NCI-H748 (cell line): ENCODE data around the gene PLEKHA7.
A peak's percentile ranks its signal among the peaks of the same experiment; 100 is the strongest.
"Not testable (repeated sequence)": the region's sequence is repeated elsewhere in the genome, so short reads cannot be mapped to it uniquely, and the experiment has no call there.

Experiments
- DNase-seq: peaks from one replicate; lab custom pipeline; 2025; ENCODE audit not compliant: unreplicated experiment; lab: John Stamatoyannopoulos, UW

Gene PLEKHA7

GRCh38 chr11:16977136-16977993, 36.8 kb downstream of the PLEKHA7 start:
- no peak for DNase-seq

DNA sequence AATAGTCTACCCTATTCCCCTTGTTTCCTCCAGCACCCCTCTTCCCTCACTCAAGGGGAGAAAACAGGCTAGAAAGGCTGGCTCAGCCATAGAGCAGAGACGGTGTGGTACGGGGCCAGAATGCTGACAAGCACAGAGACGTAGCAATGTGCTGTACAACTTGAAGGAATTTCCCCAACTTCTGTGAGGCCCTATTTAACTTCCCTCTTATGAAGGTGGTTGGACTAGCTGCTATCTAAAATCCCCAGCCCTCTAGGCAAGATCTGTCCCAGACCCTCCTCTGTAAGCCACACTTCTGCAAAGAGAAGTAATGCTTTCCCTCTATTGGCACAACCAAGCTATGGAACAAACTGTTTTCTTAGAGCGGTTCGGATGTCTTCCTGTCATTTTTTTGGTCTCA, 37.8 kb downstream of the PLEKHA7 start:
- no peak for DNase-seq

DNA sequence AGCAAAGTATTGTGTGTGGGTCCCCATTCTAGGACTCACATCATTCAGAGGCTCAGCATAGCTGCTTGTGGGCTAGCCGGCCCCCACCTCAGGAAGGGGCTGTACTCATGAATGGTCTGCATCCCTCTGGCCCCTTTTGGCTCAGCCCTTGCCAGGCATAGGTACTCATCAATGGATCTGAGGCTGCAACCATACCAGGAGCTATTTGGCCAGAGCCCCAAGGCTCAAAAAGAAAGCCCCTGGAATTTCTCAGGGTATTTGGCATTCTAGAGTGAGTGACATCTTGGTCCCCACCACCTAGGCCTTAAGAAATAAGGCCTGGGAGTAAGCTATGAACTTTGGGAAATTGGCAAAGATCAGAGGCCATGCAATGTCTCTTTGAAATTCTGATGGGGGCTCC, 38.3 kb downstream of the PLEKHA7 start:
- no peak for DNase-seq

GRCh38 chr11:16973338-16973964, 40.8 kb downstream of the PLEKHA7 start:
- no peak for DNase-seq

- DNase-seq: no peak
These were observed 44.9 kb downstream of the PLEKHA7 start for GRCh38 chr11:16969010-16969999.

GRCh38 chr11:16968196-16968595, 46.0 kb downstream of the PLEKHA7 start:
- no peak for DNase-seq

GRCh38 chr11:16966930-16967671, 47.1 kb downstream of the PLEKHA7 start:
- DNase-seq: no peak

GRCh38 chr11:16964501-16964900, 49.7 kb downstream of the PLEKHA7 start:
- no peak for DNase-seq

DNA sequence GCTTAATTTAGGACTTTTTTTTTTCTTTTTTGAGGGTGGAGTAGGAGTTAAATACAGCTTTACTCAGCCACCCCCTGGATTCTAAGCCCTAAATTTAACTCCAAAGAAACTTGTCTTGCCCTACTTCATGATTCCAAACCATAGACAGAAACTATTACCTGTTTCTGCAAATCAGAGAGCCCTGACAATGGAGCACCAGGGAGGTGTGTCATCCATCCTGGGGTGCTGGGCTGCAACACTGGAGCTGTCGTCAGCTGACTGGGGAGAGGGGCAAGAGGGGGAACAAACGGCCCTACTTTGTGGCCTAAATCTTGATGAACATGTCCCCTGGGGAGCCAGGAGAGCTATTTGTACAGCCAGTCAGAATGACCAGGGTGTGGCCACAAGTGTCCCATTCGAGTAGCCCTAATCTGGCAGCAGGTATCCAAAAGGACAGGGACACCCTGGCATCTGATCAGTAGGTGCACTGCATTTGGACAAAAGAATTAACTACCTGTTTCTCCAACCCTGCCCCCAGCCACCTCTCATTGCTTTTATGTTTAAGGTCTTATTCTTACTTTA, 50.8 kb downstream of the PLEKHA7 start:
- DNase-seq: no peak

- DNase-seq: not testable (repeated sequence)
These were observed 51.6 kb downstream of the PLEKHA7 start for GRCh38 chr11:16962589-16962988.

- no peak for DNase-seq
These were observed 52.1 kb downstream of the PLEKHA7 start for GRCh38 chr11:16962146-16962545.

DNA sequence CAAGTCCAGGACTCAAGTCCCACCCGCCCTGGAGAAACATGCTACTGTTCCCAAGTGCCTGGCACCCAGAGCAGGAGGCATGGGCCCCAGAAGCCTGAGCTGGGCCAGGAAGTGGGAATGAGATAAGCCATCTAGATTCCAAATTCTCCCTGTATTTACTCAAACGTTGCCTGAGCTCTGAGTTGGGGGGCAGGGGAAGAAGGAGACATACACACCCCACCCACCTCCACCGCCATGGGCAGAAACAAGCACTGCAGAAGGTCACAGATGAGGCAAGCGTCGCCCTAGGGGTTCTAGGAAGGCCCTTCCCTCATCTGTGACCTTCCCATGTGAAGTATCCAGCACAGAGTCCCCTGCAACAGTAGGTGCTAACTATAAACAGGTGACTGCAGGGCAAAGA, 54.0 kb downstream of the PLEKHA7 start:
- DNase-seq: no peak

GRCh38 chr11:16959602-16960001, 54.6 kb downstream of the PLEKHA7 start:
- peak; percentile 89 for DNase-seq

DNA sequence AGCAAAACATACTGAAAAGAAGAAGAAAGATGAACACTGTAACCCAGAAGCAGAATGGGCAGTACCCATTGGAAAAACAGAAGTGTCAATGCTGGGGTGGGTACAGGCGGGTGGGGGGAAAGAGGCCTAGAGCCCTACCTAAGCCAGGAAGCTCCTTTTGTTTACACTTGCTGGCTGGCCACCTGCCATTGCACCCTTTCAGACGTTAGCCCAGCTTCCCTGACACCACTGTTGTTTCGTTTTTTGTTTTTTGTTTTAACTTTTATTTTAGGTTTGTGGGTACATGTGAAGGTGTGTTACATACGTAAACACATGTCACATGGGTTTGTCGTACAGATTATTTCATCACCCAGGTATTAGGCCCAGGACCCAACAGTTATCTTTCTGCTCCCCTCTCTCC, 55.4 kb downstream of the PLEKHA7 start:
- DNase-seq: peak; percentile 85

DNA sequence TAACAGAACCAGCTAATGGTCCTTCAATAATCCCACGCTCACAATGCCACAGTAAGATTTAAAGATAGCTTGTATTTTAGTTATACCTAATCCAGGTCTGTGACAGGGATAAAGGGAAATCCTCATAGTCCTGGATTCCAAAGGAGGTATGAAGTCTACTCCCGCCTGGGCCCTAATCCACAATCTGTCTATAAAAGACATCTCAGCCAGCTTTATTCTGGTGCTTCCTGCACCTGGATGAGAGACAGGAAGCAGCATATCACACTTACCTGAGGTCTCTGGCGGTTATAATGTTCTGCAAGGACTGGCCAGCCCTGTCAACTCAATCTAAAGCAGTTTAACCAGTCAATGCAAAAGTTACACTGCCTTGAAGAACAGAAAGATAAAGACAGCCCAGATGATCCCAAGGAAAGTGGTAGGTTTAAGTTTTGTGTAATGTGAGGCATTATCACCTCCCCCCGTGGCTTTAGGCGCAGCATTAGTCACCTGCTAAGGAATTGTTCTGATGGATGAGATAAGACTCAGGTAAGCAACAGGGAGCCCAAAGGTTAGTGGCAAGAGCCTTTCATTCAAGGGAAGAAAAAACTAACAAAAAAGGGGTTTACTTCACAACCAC, 57.6 kb downstream of the PLEKHA7 start:
- peak; percentile 10 for DNase-seq

DNA sequence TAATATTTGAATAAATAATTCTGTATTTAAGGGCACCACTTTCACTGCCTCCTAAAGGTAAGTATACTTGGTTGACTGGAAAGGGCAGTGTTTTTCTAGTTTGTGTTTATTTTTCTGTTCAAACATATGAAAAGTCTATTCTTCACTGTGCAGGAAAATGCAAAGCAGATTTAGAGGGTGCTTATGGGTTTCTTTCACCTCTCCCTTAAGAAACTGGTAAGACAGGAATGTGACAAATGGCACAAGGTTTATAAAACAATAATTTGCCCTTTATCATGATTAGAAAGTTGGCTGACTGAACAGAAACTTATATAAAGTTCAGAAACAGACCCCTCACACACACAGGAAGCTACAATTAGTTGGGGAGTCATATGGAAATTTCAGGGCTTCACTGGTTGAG, 60.6 kb downstream of the PLEKHA7 start:
- no peak for DNase-seq

- DNase-seq: no peak
These were observed 67.5 kb downstream of the PLEKHA7 start for GRCh38 chr11:16946477-16947282.

DNA sequence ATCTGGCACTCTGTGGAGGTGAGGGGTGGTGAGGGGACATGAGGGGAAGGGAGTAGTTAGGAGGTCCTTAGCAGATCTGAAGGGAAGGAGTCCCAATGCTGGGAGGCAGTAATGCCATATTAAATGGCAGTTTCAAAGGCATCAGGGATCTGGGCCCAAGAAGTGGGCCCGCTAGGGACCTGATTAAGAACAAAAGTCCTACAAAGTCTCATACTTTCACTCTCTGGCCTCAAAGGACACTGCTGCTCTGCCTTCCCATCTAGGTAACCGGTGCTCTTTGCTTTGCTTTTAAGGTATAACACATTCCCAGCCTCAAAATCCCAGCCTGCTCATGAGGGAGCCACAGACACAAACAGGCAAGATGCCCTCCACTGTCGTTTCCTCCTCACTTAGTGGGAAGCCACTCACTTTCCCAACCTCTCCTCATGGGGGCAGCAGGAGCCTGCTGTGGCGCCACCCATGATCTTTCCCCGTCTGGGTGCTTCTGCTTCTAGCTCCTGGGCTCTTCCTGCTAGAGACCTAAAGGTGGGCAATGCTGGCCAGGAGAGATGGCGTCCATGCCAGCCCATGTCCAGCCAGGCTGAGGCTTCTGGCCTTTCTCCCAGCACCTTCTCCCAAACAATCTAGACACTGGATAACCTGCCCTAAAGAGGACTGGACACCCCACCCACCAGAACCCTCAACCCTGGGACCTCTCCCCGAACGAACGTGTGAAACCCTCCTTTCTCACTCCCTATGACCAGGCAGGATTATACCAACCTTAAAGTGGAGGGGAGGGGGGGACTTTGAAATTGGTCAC, 68.3 kb downstream of the PLEKHA7 start:
- DNase-seq: peak; percentile 61
